Stimulated activated CD8-positive, alpha-beta memory T cell treated with anti-CD3 and anti-CD28 coated beads, Interleukin-12 subunit alpha, Interleukin-12 subunit beta, amount 100 ng/mL, for 1 hour (primary cell): ENCODE measurements around the gene FAM240A.

Experiments used
- DNase-seq: peaks from one replicate; pipeline ENCODE4 v3.0.0-alpha.2; 2020; ENCODE audit warnings: low read depth

FAM240A gene

GRCh38 chr3:46626039-46626438 lies 13.7 kb downstream of the FAM240A start:
- no peak for DNase-seq

- no peak for DNase-seq
These were observed 14.8 kb downstream of the FAM240A start for GRCh38 chr3:46627078-46627477.

GRCh38 chr3:46628901-46629369 lies 16.6 kb downstream of the FAM240A start:
- DNase-seq: no peak

- peak; percentile 55 for DNase-seq
These were observed 17.5 kb downstream of the FAM240A start for GRCh38 chr3:46629551-46630517.

- DNase-seq: no peak
These were observed 20.5 kb downstream of the FAM240A start for GRCh38 chr3:46632792-46633191.

- no peak for DNase-seq
These were observed 22.5 kb downstream of the FAM240A start for GRCh38 chr3:46634856-46635255.

- no peak for DNase-seq
These were observed 26.9 kb downstream of the FAM240A start for GRCh38 chr3:46639221-46639620.

GRCh38 chr3:46640927-46641326 lies 28.6 kb downstream of the FAM240A start:
- no peak for DNase-seq

- DNase-seq: no peak
These were observed 30.6 kb downstream of the FAM240A start for GRCh38 chr3:46642971-46643370.

- DNase-seq: no peak
These were observed 31.4 kb downstream of the FAM240A start for GRCh38 chr3:46643701-46644100.

- no peak for DNase-seq
These were observed 34.4 kb downstream of the FAM240A start for GRCh38 chr3:46646700-46647099.

- DNase-seq: no peak
These were observed 35.8 kb downstream of the FAM240A start for GRCh38 chr3:46648096-46648495.

- no peak for DNase-seq
These were observed 37.1 kb downstream of the FAM240A start for GRCh38 chr3:46649436-46649835.

- DNase-seq: no peak
These were observed 38.8 kb downstream of the FAM240A start for GRCh38 chr3:46651084-46651483.

GRCh38 chr3:46655271-46655670 lies 42.9 kb downstream of the FAM240A start:
- DNase-seq: no peak

- no peak for DNase-seq
These were observed 44.6 kb downstream of the FAM240A start for GRCh38 chr3:46656778-46657556.

GRCh38 chr3:46659285-46659684 lies 47.0 kb downstream of the FAM240A start:
- DNase-seq: no peak

GRCh38 chr3:46660003-46660402 lies 47.7 kb downstream of the FAM240A start:
- DNase-seq: no peak

GRCh38 chr3:46660543-46661523 lies 48.5 kb downstream of the FAM240A start:
- DNase-seq: no peak

- no peak for DNase-seq
These were observed 49.7 kb downstream of the FAM240A start for GRCh38 chr3:46661776-46662766.
